ENCODE data around the gene GATD1.

The GATD1 gene

GRCh38 chr11:794766-795633 is 17.7 kb upstream of the GATD1 start (continued):
- TF ChIP-seq ZBTB21 (tag by site-specific recombination; IDR thresholded peaks at IDR 0.05) (no peak), BCL11B (tag by site-specific recombination; IDR thresholded peaks at IDR 0.05; ENCODE audit: low read depth) (0 out of 2 replicates have a peak, but pooled peaks have one; percentile 19), SP2 (tag by site-specific recombination; IDR thresholded peaks at IDR 0.05) (no peak), ZNF175 (tag by site-specific recombination; IDR thresholded peaks at IDR 0.05) (no peak), FEZF1 (tag by site-specific recombination; IDR thresholded peaks at IDR 0.05) (no peak), ZNF37A (tag by site-specific recombination; IDR thresholded peaks at IDR 0.05) (no peak), KLF1 (tag by site-specific recombination; IDR thresholded peaks at IDR 0.05) (peak; percentile 51), ZNF560 (tag by site-specific recombination; IDR thresholded peaks at IDR 0.05; ENCODE audit: borderline replicate concordance) (no peak), OSR2 (tag by site-specific recombination; IDR thresholded peaks at IDR 0.05) (no peak), ZNF398 (tag by site-specific recombination; IDR thresholded peaks at IDR 0.05) (no peak), ZNF391 (tag by site-specific recombination; IDR thresholded peaks at IDR 0.05; ENCODE audit: borderline replicate concordance, low read depth) (no peak), ZNF600 (tag by site-specific recombination; IDR thresholded peaks at IDR 0.05) (no peak), ZNF169 (tag by site-specific recombination; IDR thresholded peaks at IDR 0.05) (no peak), RBAK (tag by site-specific recombination; IDR thresholded peaks at IDR 0.05) (no peak), ZNF133 (tag by site-specific recombination; IDR thresholded peaks at IDR 0.05) (no peak), ZNF747 (tag by site-specific recombination; IDR thresholded peaks at IDR 0.05) (no peak), GFI1B (tag by site-specific recombination; IDR thresholded peaks at IDR 0.05) (no peak), ZNF701 (tag by site-specific recombination; IDR thresholded peaks at IDR 0.05) (no peak), SP3 (tag by site-specific recombination; IDR thresholded peaks at IDR 0.05) (0 out of 2 replicates have a peak, but pooled peaks have one; percentile 19), HOXC10 (CRISPR knock-in tag; IDR thresholded peaks at IDR 0.05) (no peak)
- TF ChIP-seq, protein P1, sequence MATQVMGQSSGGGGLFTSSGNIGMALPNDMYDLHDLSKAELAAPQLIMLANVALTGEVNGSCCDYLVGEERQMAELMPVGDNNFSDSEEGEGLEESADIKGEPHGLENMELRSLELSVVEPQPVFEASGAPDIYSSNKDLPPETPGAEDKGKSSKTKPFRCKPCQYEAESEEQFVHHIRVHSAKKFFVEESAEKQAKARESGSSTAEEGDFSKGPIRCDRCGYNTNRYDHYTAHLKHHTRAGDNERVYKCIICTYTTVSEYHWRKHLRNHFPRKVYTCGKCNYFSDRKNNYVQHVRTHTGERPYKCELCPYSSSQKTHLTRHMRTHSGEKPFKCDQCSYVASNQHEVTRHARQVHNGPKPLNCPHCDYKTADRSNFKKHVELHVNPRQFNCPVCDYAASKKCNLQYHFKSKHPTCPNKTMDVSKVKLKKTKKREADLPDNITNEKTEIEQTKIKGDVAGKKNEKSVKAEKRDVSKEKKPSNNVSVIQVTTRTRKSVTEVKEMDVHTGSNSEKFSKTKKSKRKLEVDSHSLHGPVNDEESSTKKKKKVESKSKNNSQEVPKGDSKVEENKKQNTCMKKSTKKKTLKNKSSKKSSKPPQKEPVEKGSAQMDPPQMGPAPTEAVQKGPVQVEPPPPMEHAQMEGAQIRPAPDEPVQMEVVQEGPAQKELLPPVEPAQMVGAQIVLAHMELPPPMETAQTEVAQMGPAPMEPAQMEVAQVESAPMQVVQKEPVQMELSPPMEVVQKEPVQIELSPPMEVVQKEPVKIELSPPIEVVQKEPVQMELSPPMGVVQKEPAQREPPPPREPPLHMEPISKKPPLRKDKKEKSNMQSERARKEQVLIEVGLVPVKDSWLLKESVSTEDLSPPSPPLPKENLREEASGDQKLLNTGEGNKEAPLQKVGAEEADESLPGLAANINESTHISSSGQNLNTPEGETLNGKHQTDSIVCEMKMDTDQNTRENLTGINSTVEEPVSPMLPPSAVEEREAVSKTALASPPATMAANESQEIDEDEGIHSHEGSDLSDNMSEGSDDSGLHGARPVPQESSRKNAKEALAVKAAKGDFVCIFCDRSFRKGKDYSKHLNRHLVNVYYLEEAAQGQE (tag by site-specific recombination; IDR thresholded peaks at IDR 0.05), result no peak
- TF ChIP-seq, protein P2, sequence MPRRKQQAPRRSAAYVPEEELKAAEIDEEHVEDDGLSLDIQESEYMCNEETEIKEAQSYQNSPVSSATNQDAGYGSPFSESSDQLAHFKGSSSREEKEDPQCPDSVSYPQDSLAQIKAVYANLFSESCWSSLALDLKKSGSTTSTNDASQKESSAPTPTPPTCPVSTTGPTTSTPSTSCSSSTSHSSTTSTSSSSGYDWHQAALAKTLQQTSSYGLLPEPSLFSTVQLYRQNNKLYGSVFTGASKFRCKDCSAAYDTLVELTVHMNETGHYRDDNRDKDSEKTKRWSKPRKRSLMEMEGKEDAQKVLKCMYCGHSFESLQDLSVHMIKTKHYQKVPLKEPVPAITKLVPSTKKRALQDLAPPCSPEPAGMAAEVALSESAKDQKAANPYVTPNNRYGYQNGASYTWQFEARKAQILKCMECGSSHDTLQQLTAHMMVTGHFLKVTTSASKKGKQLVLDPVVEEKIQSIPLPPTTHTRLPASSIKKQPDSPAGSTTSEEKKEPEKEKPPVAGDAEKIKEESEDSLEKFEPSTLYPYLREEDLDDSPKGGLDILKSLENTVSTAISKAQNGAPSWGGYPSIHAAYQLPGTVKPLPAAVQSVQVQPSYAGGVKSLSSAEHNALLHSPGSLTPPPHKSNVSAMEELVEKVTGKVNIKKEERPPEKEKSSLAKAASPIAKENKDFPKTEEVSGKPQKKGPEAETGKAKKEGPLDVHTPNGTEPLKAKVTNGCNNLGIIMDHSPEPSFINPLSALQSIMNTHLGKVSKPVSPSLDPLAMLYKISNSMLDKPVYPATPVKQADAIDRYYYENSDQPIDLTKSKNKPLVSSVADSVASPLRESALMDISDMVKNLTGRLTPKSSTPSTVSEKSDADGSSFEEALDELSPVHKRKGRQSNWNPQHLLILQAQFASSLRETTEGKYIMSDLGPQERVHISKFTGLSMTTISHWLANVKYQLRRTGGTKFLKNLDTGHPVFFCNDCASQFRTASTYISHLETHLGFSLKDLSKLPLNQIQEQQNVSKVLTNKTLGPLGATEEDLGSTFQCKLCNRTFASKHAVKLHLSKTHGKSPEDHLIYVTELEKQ (tag by site-specific recombination; IDR thresholded peaks at IDR 0.05; ENCODE audit: borderline replicate concordance), result no peak
- TF ChIP-seq, protein P3, sequence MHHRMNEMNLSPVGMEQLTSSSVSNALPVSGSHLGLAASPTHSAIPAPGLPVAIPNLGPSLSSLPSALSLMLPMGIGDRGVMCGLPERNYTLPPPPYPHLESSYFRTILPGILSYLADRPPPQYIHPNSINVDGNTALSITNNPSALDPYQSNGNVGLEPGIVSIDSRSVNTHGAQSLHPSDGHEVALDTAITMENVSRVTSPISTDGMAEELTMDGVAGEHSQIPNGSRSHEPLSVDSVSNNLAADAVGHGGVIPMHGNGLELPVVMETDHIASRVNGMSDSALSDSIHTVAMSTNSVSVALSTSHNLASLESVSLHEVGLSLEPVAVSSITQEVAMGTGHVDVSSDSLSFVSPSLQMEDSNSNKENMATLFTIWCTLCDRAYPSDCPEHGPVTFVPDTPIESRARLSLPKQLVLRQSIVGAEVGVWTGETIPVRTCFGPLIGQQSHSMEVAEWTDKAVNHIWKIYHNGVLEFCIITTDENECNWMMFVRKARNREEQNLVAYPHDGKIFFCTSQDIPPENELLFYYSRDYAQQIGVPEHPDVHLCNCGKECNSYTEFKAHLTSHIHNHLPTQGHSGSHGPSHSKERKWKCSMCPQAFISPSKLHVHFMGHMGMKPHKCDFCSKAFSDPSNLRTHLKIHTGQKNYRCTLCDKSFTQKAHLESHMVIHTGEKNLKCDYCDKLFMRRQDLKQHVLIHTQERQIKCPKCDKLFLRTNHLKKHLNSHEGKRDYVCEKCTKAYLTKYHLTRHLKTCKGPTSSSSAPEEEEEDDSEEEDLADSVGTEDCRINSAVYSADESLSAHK (tag by site-specific recombination; IDR thresholded peaks at IDR 0.05), result no peak
- TF ChIP-seq, protein P4, sequence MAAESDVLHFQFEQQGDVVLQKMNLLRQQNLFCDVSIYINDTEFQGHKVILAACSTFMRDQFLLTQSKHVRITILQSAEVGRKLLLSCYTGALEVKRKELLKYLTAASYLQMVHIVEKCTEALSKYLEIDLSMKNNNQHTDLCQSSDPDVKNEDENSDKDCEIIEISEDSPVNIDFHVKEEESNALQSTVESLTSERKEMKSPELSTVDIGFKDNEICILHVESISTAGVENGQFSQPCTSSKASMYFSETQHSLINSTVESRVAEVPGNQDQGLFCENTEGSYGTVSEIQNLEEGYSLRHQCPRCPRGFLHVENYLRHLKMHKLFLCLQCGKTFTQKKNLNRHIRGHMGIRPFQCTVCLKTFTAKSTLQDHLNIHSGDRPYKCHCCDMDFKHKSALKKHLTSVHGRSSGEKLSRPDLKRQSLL (tag by site-specific recombination; IDR thresholded peaks at IDR 0.05), result no peak

All from HEK293 (cell line).